GM21515 (cell line): Measurements from ENCODE around the gene PANK2.

Experiments
- ATAC-seq: cut with Tn5 transposase; IDR thresholded peaks from one replicate; pipeline ENCODE4 v1.9.1; 2021; ENCODE audit not compliant: unreplicated experiment

Gene PANK2

DNA sequence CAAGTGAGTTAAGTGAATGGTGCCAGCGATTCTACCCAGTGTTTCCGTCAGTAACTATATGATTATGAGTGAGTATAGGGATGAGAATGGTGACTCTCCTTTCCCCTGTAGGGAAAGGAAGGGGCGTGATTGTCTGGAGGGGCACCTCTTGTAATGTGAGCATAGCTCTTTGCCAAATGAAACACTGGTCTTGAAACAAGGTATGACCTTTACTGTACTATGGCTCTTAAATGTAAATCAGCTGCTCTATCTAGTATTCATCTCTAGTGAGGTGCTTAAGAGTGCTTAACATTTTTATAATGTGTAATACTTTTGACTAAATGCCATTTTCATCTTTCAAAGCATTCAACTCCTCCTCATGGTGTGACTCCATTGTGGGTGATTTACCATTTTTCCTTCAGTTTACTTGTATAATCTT, 11.0 kb downstream of the PANK2 start:
- ATAC-seq = no peak

DNA sequence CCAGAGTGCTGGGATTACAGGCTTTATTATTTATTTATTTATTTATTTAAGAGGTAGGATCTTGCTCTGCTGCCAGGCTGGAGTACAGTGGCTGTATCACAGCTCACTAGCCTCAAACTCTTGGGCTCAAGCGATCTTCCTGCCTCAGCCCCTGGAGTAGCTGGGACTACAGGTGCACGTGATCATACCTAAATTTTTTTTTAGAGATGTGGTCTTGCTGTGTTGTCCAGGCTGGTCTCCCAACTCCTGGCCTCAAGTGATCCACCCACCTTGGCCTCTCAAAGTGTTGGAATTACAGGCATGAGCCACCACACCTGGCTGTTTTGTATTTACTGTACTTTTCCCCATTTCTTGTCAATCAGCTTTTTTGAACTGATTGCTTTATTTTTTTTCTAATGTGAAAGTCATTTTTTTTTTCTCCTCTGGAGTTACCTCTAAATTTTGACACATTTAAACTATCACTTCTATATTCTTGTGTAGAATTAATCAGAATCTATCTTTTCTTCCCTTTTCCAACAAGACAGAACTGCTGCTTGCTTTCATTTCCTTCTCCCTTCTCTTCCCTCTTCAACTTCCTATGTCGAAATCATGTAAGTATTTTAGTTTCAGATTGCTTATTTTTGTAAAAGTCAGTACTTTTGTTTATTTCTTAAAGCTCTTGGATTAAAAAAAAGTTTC, 12.0 kb downstream of the PANK2 start:
- ATAC-seq = no peak

DNA sequence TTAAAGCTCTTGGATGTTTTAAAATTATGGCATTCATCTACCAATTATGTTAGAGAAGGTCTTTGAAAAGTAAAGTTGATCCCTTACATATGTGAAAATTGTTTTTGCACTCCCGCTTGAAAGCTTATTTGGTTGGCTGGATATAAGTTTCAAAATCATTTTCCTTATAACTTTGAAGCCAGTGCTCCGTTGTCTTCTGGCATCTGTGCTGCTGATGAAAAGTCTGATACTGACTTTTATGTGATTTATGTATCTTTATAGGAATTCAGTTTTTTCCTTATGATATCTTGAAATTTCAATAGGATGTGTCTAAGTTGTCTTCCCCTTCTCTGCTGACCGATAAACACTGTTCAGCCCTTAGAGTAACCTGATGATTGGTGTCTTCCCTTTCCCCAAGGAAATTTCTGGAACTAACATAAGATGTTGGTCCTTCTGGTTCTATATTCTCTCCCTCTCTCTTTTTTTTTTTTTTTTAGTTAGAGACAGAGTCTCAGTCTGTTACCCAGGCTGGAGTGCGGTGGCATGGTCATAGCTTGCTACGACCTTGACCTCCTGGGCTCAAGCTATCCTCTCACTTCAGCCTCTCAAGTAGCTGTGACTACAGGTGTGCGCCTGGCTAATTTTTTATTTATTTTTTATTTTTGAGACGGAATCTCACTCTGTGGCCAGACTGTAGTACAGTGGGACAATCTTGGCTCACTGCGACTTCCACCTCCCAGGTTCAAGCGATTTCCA, 12.7 kb downstream of the PANK2 start:
- ATAC-seq = no peak

DNA sequence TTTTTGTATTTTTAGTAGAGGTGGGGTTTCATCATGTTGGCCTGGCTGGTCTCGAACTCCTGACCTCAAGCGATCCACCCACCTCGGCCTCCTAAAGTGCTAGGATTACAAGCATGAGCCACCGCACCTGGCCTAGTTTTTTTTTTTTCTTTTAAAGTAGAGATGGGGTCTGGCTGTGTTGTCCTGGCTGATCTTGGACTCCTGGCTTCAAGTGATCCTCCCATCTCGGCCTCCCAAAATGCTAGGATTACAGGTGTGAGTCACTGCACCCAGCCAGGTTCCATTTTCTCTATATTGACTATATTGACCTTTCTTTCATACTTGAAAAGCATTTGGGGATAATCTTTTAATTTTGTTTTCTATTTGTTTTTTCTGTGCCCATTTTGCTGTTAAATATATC, 13.3 kb downstream of the PANK2 start:
- no peak for ATAC-seq

DNA sequence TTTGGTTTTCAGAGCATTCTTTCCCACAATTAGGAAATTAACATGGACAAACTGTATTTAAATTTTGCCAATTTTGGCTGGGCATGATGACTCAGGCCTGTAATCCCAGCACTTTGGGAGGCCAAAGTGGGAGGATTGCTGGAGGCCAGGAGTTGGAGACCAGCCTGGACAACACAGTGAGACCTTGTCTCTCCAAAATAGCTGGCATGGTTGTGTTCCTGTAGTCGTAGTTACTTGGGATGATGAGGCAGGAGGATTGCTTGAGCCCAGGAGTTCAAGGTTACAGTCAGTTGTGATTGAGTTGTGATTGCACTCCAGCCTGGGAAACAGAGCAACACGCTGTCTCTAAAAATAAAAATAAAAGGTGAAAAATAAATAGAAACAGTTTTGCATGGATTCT, 15.0 kb downstream of the PANK2 start:
- ATAC-seq = no peak

DNA sequence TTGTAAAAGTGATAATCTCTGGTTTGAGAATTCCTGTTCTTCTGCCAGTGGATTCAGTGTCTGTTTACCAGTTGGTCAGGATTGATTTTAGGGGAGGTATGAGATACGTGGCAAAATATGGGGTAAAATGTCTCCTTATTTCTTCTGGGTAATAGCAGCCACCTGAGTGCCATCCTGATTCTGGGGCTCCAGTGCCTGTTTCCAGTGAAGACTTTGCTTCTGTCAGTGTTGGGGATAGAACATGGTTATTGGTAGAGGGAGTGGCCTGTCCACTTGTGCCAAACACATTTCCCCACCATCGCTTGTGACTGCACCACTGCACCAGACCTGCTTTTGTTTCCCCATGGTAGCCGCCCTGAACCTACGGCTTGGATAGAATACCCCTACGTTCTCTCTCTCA, 15.7 kb downstream of the PANK2 start:
- ATAC-seq = no peak

DNA sequence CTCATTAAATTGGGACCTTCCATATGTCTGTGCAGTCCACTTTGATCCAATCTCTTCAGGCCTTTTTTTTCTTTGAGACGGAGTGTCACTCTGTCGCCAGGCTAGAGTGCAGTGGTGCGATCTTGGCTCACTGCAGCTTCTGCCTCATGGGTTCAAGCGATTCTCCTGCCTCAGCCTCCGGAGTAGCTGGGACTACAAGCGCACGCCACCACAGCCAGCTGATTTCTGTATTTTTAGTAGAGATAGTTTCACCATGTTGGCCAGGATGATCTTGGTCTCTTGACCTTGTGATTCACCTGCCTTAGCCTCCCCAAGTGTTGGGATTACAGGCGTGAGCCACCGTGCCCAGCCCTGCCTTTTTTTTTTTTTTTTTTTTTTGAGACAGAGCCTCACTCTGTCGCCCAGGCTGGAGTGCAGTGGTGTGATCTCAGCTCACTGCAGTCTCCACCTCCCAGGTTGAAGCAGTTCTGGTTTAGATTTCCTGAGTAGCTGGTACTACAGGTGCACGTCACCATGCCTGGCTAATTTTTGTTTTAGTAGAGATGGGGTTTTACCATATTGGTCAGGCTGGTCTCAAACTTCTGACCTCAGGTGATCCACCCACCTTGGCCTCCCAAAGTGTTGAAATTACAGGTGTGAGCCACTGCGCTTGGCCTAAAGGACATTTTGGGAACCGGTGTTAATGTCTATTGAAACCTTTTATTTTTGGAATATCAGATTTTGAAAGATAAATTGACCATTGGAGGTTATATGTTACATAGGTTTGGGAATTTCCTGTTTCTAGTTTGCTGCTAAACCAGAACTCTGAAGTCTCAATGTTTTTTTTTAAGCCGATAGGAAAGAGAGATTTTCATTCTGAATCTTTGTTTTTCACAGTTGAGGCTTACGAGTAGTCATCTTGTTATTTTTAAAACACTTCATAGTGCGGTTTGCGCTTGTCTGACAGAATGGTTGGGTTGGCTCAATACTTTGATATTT, 17.8 kb downstream of the PANK2 start:
- ATAC-seq = peak; percentile 74

DNA sequence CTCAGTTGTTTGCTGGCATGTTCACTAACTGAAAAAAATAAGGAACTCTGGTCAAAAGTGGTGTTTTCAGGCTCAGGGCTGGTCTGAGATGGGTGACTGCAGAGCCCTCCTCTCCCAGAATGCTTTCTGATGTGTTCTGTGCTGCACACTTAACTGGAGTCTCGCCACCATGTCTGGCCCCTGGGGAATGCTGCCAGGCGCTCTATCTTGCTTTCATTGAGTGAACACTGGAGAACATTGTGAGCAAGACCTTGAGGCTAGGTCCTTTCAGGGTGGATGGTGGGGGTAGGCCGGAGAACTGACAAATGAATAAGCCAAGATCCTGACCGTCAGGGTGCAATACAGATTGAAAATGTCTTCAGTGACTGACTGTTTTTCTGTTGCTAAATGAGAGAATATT, 19.5 kb downstream of the PANK2 start:
- ATAC-seq = no peak

DNA sequence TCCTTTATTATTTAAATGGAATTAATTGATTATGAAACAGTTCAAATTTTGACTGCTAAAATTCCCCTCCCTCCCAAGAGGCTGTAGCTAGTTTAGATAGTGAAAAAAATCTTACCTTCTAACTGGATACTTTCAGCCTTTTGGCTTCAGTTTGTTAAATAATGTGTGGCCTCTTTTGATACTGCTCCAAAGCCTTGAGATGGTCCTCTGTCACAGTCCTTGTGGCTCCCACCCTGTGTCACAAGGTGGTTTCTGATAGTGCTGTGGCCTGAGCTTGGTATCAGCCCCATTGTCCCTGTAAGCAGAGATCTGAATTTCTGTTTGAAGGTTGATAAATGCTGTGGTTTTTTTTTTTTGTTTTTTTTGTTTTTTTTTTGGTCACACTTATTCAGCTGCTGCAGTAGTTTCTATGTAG, 20.8 kb downstream of the PANK2 start:
- no peak for ATAC-seq

DNA sequence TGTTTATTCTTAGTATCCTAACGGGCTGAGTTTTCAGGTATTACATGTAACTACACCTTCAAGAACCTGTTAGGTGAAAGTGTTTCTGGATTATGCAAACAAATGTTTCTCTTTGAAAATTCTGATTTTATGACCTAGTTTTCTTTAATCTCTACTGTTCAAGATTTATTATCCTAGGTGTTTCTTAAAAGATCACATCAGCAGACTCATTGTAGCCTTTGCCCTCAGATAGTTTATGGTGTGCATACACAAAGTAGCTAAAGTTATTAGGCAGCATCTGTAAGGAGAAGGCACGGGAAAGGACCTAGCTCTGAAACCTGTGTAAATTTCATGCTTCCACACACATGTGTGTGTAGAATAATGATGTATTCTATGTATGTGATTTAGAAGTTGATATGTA, 21.7 kb downstream of the PANK2 start:
- no peak for ATAC-seq

DNA sequence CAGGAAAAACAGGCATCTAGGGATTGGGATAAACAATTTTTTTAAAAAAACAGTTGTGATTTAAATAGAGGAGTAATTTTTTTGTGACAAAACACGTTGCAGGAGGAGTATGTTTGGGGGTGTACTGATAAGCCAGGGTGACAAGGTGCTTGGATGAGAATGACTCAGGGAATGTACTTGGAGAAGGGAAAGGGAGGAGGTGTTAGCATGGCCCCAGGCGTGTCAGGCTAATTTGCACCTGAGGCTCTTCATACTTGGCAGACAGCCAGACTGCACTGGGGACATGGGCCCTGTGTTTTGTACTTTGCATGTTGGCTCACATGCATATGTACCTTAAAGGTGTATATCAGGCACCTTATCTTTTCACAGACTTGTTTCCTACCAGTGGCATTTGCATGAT, 22.8 kb downstream of the PANK2 start:
- no peak for ATAC-seq

DNA sequence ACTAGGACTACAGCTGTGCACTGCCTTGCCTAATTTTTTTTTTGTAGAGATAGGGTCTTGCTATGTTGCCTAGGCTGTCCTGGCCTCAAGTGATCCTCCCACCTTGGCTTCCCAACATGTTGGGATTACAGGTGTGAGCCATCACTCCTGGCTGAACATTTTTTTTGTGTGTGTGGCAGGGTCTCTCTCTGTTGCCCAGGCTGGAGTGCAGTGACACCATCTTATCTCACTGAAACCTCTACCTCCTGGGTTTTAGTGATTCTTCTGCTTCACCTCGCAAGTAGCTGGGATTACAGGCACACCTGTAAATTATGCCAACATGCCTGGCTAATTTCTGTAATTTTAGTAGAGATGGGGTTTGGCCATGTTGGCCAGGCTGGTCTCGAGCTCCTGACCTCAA, 25.3 kb downstream of the PANK2 start:
- no peak for ATAC-seq

DNA sequence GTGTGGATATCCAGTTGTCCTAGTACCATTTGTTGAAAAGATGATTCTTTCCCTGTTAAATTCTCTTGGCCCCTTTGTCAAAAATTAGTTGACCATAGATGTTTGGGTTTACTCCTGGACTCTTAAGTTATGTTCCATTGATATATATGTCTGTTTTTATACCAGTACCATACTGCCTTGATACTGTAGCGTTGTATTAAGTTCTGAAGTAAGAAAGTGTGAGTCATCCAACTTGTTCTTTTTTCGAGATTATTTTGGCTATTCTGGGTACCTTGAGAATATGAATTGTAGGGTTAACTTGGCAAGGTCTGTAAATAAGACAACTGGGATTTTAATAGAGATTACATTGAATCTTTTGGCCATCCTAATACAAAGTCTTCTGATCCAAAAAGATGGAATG, 26.5 kb downstream of the PANK2 start:
- no peak for ATAC-seq

DNA sequence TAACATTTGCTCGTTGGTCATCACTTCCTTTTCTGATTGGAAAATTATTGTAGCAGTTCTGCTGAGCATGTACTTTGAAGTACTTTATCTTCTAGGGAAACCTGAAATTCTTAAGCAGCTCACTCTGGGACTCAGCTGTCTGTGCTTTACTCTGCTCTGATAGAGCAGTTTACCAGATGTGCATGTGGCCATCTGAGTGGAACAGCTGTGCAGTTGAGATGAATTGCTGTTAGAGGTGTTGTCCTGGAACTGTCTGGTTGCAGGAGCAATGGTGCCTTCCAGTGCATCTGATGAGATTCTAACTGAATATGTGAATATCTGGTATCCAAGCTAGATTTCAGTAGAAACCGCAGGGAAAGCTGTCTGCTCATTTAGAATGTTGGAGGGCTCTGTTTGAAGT, 27.2 kb downstream of the PANK2 start:
- no peak for ATAC-seq

DNA sequence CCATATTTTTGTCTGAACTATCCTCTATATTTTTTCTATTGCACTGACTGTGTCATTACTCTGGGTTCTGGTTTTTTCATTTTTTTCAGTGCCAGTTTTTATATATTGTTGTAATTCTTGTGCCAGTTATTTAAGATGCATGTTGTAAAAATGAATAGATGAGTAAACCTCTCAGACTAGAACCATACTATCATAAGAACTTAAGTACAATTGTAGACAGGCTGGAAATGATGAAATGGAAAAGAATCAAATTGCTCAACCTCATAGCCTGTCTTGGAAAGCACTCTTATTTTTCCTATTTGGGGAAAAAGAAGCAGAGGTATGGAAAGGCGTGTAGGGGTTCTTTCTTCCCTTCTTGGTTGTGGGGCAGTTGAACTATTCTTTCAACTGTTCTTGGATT, 30.2 kb downstream of the PANK2 start:
- no peak for ATAC-seq

DNA sequence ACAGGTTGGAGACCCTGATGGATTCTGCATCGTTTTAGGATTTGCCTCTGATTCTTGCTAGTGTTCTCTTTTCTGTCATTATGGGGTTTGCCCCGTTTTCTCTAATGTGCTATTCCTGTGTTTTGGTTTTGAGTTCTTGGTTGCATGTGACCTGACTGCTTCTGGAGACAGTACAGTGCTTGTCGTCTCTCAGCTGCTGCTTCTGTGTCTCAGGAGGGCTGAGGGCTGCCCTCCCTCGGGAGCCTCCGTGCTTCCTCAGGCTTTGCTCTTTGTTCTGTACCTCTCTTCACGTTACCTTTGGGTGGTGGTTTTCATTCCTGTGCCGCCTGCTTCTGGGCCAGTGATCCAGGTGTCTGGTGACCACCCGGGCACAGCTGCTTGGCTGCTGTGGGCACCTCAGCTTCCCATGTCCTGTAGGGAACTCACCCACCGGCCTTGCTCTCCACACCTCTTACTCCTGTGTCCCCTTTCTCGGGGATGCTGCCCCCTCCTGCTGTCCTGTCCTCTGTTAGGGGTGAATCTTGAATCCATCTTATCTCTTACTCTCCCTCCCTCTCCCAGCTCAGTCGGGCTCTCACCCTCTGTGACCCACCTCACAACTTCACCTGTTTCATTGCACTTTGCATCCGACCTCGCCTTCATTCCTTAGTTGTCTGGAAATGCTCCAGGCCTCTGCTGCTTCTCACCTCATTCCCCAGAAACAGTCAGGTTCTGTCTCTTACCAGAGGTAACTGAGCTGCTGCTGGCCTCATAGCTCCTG, 33.2 kb downstream of the PANK2 start:
- ATAC-seq = no peak

DNA sequence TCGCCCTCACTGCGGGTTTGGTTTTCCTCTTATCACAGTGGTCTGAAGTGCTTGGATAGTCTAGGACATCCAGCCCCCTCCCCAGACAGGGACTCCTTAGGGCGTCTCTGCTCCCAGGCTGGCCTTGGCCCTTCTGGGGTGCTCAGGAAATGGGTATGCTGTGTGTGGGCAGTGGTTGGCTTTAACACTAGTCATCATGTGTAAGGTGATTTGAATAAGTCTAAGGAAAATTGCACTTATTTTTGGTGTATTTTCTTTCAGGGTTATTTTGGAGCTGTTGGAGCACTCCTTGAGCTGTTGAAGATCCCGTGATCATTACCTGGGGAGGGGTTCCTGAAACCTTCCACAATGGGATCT, 33.8 kb downstream of the PANK2 start:
- no peak for ATAC-seq

DNA sequence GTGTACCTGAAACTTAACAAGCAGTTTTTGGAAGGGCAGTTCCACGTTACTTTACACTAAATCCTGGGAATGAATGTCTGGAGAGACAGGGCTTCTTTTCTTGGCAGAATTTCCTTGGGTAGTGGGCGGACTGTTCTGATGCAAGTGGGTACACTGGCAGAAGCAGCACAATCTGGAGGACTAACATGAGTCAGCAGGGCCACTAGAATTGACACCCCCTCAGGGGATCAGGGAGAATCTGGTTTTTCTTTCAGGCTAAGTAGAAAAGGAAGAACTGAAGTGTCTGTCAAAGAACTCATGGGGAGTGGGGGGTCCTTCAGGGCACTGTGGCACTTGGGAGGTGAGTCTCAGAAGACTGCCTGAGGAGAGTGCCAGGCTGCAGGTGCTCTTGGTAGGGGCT, 34.6 kb downstream of the PANK2 start:
- no peak for ATAC-seq

DNA sequence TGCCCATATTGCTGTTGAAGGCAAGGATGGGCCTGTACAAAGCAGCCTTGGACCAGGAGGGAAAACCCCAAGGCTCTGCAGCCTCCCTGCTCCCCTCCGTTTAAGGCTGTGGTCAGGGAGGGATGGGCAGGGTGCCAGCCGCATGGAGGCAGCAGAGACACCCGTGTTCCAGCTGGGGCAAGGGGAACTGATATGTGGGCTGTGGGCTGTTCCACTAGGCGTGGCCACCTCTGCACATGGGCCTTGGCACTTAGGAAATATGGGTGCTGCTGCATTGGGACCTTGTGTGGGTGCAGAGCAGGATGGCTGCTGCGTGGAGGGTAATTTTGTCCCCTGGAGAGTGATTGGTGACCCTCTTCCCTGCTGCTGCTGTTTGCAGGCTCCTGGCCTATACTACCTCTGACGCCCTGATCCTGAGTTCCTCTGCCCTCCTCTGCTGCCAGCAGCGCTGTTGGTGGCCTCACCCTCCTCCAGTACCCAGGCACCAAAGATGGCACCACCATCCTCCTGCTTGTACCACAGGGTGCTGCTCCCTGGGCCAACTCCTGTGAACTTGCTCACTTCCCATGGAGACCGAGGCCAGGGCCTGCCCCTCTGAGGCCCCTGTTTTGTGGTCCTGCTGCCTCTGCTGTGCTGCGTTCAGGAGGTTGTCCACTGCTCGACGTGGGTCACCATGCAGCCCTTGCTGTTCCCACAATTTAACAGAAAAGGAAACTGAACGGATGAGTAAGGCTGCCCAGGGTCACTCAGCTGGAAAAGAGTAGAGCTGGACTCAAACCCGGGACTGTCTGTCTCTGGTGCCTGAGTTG, 35.3 kb downstream of the PANK2 start:
- no peak for ATAC-seq

DNA sequence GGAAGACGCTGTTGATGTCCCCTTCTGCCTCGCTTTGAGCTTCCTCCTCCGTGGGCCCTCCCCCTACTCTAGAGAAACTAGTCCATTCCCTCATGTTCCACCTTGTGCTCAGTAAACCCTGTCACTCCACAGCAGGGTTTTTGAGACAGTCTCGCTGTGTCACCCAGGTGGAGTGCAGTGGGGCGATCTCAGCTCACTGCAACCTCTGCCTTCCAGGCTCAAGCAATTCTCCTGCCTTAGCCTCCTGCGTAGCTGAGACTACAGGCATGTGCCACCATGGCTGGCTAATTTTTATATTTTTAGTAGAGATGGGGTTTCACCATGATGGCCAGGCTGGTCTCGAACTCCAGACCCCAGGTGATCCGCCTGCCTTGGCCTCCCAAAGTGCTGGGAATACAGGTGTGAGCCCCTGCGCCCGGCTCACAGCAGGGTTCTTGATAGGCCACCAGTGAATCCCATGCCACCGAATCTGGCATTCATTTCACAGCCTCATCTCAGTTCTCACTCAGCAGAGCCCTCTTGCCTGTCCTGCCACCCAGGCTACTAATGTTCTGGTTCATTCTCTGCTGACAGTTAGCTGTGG, 36.0 kb downstream of the PANK2 start:
- no peak for ATAC-seq
